NB4 (cell line): ENCODE data around the gene RDH5.

Experiments used
- DNase-seq: peaks from one replicate; pipeline ENCODE4 v3.0.0; 2010; ENCODE audit warnings: low read depth
- H3K4me3 ChIP-seq: one replicate; pipeline ENCODE4 v1.5.1; 2011; ENCODE audit warnings: mild to moderate bottlenecking, low read depth, low read length, moderate library complexity
- MYC ChIP-seq: IDR thresholded peaks from 2 replicates; pipeline ENCODE4 v1.6.1; 2011; ENCODE audit warnings: low read depth, low read length
- POLR2A ChIP-seq: IDR thresholded peaks from 2 replicates; pipeline ENCODE4 v1.6.1; 2011; ENCODE audit warnings: mild to moderate bottlenecking; ENCODE audit not compliant: insufficient read length; ENCODE audit errors: extremely low read depth
- TF ChIP-seq, protein P1 (sequence below): IDR thresholded peaks from 2 replicates; pipeline ENCODE4 v1.6.1; 2011; ENCODE audit warnings: low read depth, low read length
- TF ChIP-seq, protein P2 (sequence below): IDR thresholded peaks from one replicate; pipeline ENCODE4 v1.5.1; 2012; ENCODE audit warnings: low read depth, low read length

RDH5 gene

DNA sequence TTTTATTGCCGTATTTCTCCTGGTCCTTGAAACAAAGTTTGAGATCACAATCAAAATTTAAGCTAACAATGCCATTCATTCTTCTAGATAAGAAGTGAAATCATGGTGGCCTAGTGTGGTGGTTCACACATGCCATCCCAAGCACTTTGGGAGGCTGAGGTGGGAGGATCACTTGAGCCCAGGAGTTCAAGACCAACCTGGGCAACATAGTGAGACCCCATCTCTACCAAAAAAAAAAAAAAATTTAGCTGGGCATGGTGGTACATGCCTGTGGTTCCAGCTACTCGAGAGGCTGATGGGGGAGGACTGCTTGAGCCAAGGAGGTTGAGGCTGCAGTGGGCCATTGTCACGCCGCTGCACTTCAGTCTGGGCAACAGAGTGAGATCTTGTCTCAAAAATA, 47.0 kb downstream of the RDH5 start:
- DNase-seq, result no peak
- TF ChIP-seq POLR2A (no peak), MYC (no peak)
- TF ChIP-seq, protein P1, sequence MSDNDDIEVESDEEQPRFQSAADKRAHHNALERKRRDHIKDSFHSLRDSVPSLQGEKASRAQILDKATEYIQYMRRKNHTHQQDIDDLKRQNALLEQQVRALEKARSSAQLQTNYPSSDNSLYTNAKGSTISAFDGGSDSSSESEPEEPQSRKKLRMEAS, result no peak
- TF ChIP-seq, protein P2, sequence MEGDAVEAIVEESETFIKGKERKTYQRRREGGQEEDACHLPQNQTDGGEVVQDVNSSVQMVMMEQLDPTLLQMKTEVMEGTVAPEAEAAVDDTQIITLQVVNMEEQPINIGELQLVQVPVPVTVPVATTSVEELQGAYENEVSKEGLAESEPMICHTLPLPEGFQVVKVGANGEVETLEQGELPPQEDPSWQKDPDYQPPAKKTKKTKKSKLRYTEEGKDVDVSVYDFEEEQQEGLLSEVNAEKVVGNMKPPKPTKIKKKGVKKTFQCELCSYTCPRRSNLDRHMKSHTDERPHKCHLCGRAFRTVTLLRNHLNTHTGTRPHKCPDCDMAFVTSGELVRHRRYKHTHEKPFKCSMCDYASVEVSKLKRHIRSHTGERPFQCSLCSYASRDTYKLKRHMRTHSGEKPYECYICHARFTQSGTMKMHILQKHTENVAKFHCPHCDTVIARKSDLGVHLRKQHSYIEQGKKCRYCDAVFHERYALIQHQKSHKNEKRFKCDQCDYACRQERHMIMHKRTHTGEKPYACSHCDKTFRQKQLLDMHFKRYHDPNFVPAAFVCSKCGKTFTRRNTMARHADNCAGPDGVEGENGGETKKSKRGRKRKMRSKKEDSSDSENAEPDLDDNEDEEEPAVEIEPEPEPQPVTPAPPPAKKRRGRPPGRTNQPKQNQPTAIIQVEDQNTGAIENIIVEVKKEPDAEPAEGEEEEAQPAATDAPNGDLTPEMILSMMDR, result no peak
- no peak overlapping the region for H3K4me3 ChIP-seq

DNA sequence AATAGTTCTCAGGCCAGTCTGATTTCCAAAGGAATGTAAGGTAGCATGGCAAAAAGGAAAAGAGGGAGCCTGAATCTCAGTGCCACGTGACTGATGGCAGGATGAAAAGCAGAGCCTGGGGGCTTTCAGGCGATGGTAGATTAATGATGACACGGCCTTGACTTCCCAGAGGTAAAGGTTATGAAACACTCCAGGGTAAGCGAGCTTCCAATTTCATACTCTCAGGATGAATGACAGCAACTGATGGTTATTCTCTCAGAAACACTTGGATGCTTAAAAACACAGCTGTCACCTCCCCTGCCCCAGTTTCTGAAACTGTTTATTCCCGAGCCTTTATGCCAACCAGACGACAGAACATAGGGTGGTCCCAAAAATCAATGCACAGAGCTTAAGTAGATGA, 51.5 kb downstream of the RDH5 start:
- DNase-seq, result no peak
- no peak overlapping the region for H3K4me3 ChIP-seq
- TF ChIP-seq, protein P1, result no peak
- no peak for TF ChIP-seq POLR2A
- no peak for TF ChIP-seq MYC
- TF ChIP-seq, protein P2, result no peak
